H1 (cell line): Measurements from ENCODE around the gene TMEM212. TPM values are rescaled to one million over a fixed set of nuclear protein-coding genes. Genes with fewer than 3 reads are reported as not detected.

Experiments used
- CTCF ChIA-PET: fragments of 300-600 bp; sonication (Branson Sonifier 250); formaldehyde crosslinking; loops from one replicate; lab custom pipeline; 2021; ENCODE audit not compliant: partially characterized antibody; lab: Charles Lee
- POLR2A ChIA-PET: fragments of 300-600 bp; sonication (Branson Sonifier 250); formaldehyde crosslinking; loops from one replicate; lab custom pipeline; 2021; ENCODE audit warnings: inconsistent platforms; ENCODE audit not compliant: partially characterized antibody; lab: Charles Lee
- DNase-seq, 2 experiments: peaks; one replicate each; pipeline versions ENCODE4 v3.0.0 to v3.0.0-alpha.2; 2010 to 2022; ENCODE audit warnings: low spot score in 2 of 2, low read depth in 1 of 2, mixed read lengths in 1 of 2
- FAIRE-seq: peaks from 2 replicates; lab custom pipeline; 2011; peaks lifted over from hg19 to GRCh38; lab: Jason Lieb, UNC
- H2AFZ ChIP-seq: 2 replicates; pipeline ENCODE4 v1.8.1; 2012; ENCODE audit warnings: low read length, inconsistent platforms
- H2AK5ac ChIP-seq: 2 replicates; pipeline ENCODE4 v1.6.1; 2013; ENCODE audit warnings: low read depth, low read length
- H2BK120ac ChIP-seq: replicated peaks from 2 replicates; pipeline ENCODE3; 2013; ENCODE audit warnings: low read depth, low read length, inconsistent platforms
- H2BK12ac ChIP-seq: 2 replicates; pipeline ENCODE4 v1.6.1; 2013; ENCODE audit warnings: low read depth, low read length
- H2BK15ac ChIP-seq: 2 replicates; pipeline ENCODE4 v1.6.1; 2013; ENCODE audit warnings: low read length
- H2BK20ac ChIP-seq: 2 replicates; pipeline ENCODE4 v1.6.1; 2013; ENCODE audit warnings: low read length
- H2BK5ac ChIP-seq: 2 replicates; pipeline ENCODE4 v1.6.1; 2013; ENCODE audit warnings: low read depth, low read length
- H3K14ac ChIP-seq: 2 replicates; pipeline ENCODE4 v1.6.1; 2013; ENCODE audit warnings: inconsistent platforms; ENCODE audit not compliant: insufficient read length
- H3K18ac ChIP-seq: 2 replicates; pipeline ENCODE4 v1.6.1; 2013; ENCODE audit warnings: low read length; ENCODE audit errors: extremely low read depth
- H3K23ac ChIP-seq: 2 replicates; pipeline ENCODE4 v1.6.1; 2013; ENCODE audit warnings: inconsistent platforms; ENCODE audit not compliant: insufficient read length
- H3K23me2 ChIP-seq: 2 replicates; pipeline ENCODE4 v1.6.1; 2013; ENCODE audit warnings: low read depth, low read length
- H3K27ac ChIP-seq: 2 replicates; pipeline ENCODE4 v1.6.1; 2011; ENCODE audit warnings: low read depth, low read length, inconsistent platforms
- H3K27me3 ChIP-seq, 4 experiments: replicated peaks in 1 of 4; 1 replicate in 1 of 4; 2 replicates in 3 of 4; pipeline versions ENCODE4 v1.6.1 to v1.8.1; 2011 to 2013; ENCODE audit warnings: low read length in 3 of 4, mild to moderate bottlenecking in 3 of 4, inconsistent platforms in 2 of 4, mixed read lengths in 2 of 4, moderate library complexity in 1 of 4; ENCODE audit not compliant: control insufficient read depth in 3 of 4, insufficient read depth in 3 of 4; ENCODE audit errors: extremely low read depth in 1 of 4
- H3K36me3 ChIP-seq, 4 experiments: 2 replicates each; pipeline versions ENCODE4 v1.6.1 to v1.8.1; 2011 to 2013; ENCODE audit warnings: mild to moderate bottlenecking in 4 of 4, low read length in 3 of 4, moderate library complexity in 2 of 4, control low read depth in 1 of 4, inconsistent platforms in 1 of 4; ENCODE audit not compliant: insufficient read depth in 4 of 4, control insufficient read depth in 2 of 4
- H3K4ac ChIP-seq: replicated peaks from 2 replicates; pipeline ENCODE3; 2013; ENCODE audit warnings: low read length, low read depth, mixed read lengths, inconsistent platforms; ENCODE audit not compliant: insufficient read length
- H3K4me1 ChIP-seq, 4 experiments: replicated peaks in 1 of 4; 1 replicate in 1 of 4; 2 replicates in 3 of 4; pipeline versions ENCODE4 v1.6.1 to v1.8.1; 2011 to 2013; ENCODE audit warnings: low read length in 3 of 4, inconsistent platforms in 2 of 4, mixed read lengths in 1 of 4; ENCODE audit not compliant: insufficient read depth in 4 of 4, control insufficient read depth in 3 of 4
- H3K4me2 ChIP-seq, 2 experiments: 2 replicates each; pipeline versions ENCODE4 v1.6.1 to v1.8.1; 2011 to 2013; ENCODE audit warnings: low read depth in 2 of 2, low read length in 2 of 2, control low read depth in 1 of 2, inconsistent platforms in 1 of 2, mild to moderate bottlenecking in 1 of 2; ENCODE audit not compliant: insufficient read depth in 1 of 2
- H3K4me3 ChIP-seq, 4 experiments: fragments of 200-600, 300-600 bp in 1 of 4; sonication (generic), shearing (Covaris generic), sonication (Bioruptor Twin) in 1 of 4; 2 replicates each; pipeline versions ENCODE4 v1.5.1 to v1.8.1; 2011 to 2016; ENCODE audit warnings: low read length in 4 of 4, low read depth in 3 of 4, control low read depth in 2 of 4, inconsistent platforms in 2 of 4, mild to moderate bottlenecking in 2 of 4, mixed read lengths in 1 of 4, moderate library complexity in 1 of 4; ENCODE audit not compliant: insufficient read depth in 2 of 4; ENCODE audit errors: extremely low read depth in 1 of 4
- H3K56ac ChIP-seq: replicated peaks from 2 replicates; pipeline ENCODE3; 2013; ENCODE audit warnings: low read depth, mild to moderate bottlenecking, mixed read lengths, low read length, inconsistent platforms; ENCODE audit not compliant: insufficient read length
- H3K79me1 ChIP-seq: 2 replicates; pipeline ENCODE4 v1.6.1; 2013; ENCODE audit warnings: low read depth, low read length, control low read depth
- H3K79me2 ChIP-seq, 2 experiments: 2 replicates each; pipeline versions ENCODE4 v1.6.1 to v1.8.1; 2012 to 2013; ENCODE audit warnings: low read length in 2 of 2, mild to moderate bottlenecking in 2 of 2, inconsistent platforms in 1 of 2; ENCODE audit not compliant: insufficient read depth in 2 of 2, control insufficient read depth in 1 of 2
- H3K9ac ChIP-seq, 4 experiments: replicated peaks in 1 of 4; 1 replicate in 1 of 4; 2 replicates in 3 of 4; pipeline versions ENCODE4 v1.6.1 to v1.8.1; 2011 to 2013; ENCODE audit warnings: low read depth in 3 of 4, low read length in 3 of 4, control low read depth in 2 of 4, mild to moderate bottlenecking in 2 of 4, moderate library complexity in 2 of 4, inconsistent platforms in 1 of 4; ENCODE audit errors: extremely low read depth in 1 of 4
- H3K9me3 ChIP-seq, 2 experiments: 2 replicates each; pipeline versions ENCODE4 v1.6.1 to v1.8.1; 2012 to 2013; ENCODE audit warnings: mild to moderate bottlenecking in 2 of 2, moderate library complexity in 2 of 2, control low read depth in 1 of 2, inconsistent platforms in 1 of 2, low read depth in 1 of 2, low read length in 1 of 2, mixed read lengths in 1 of 2; ENCODE audit not compliant: insufficient read depth in 2 of 2
- H4K20me1 ChIP-seq, 2 experiments: replicated peaks in 1 of 2; 2 replicates each; pipeline versions ENCODE3 to v1.8.1; 2011 to 2013; ENCODE audit warnings: inconsistent platforms in 2 of 2, low read length in 2 of 2, mild to moderate bottlenecking in 1 of 2; ENCODE audit not compliant: insufficient read depth in 2 of 2, control insufficient read depth in 1 of 2
- H4K5ac ChIP-seq: 2 replicates; pipeline ENCODE4 v1.6.1; 2013; ENCODE audit warnings: low read length, low read depth, mixed read lengths, inconsistent platforms; ENCODE audit not compliant: insufficient read length
- H4K8ac ChIP-seq: 2 replicates; pipeline ENCODE4 v1.8.0; 2013; ENCODE audit warnings: mild to moderate bottlenecking, moderate library complexity, low read length, inconsistent platforms; ENCODE audit not compliant: insufficient read depth; ENCODE audit errors: extremely low read depth
- H4K91ac ChIP-seq: replicated peaks from 2 replicates; pipeline ENCODE3; 2013; ENCODE audit warnings: low read length, mixed read lengths, inconsistent platforms; ENCODE audit not compliant: insufficient read length
- BACH1 ChIP-seq: IDR thresholded peaks from 2 replicates; pipeline ENCODE4 v1.6.1; 2012; ENCODE audit warnings: low read length, improper control_type of control experiment
- CBX8 ChIP-seq: fragments of 300-800, 300-1000 bp; sonication (generic); IDR thresholded peaks from 2 replicates; pipeline ENCODE4 v1.7.1; 2016; ENCODE audit warnings: low read depth, low read length, borderline replicate concordance
- CEBPB ChIP-seq: IDR thresholded peaks from 2 replicates; pipeline ENCODE4 v1.6.1; 2012; ENCODE audit warnings: low read depth, low read length
- HDAC2 ChIP-seq, 2 experiments: fragments of 300-600 bp in 1 of 2; sonication (generic) in 1 of 2; IDR thresholded peaks; 2 replicates each; pipeline ENCODE4 v1.6.1; 2011 to 2012; ENCODE audit warnings: low read depth in 2 of 2, low read length in 2 of 2, mild to moderate bottlenecking in 2 of 2, moderate library complexity in 2 of 2, borderline replicate concordance in 1 of 2, inconsistent platforms in 1 of 2
- JUND ChIP-seq: IDR thresholded peaks from 2 replicates; pipeline ENCODE4 v1.6.1; 2011; ENCODE audit warnings: mild to moderate bottlenecking, improper control_type of control experiment, low read length
- MAFK ChIP-seq: IDR thresholded peaks from 2 replicates; pipeline ENCODE4 v1.6.1; 2012; ENCODE audit warnings: low read depth, mild to moderate bottlenecking, improper control_type of control experiment, low read length
- NRF1 ChIP-seq: IDR thresholded peaks from 2 replicates; pipeline ENCODE4 v1.6.1; 2011; ENCODE audit warnings: mild to moderate bottlenecking, low read depth, low read length, improper control_type of control experiment
- RBBP5 ChIP-seq: IDR thresholded peaks from 2 replicates; pipeline ENCODE4 v1.7.1; 2012; ENCODE audit warnings: low read depth, mild to moderate bottlenecking, inconsistent platforms, low read length, moderate library complexity, borderline replicate concordance
- RNF2 ChIP-seq: fragments of 200-900, 300-1000 bp; sonication (generic); IDR thresholded peaks from 2 replicates; pipeline ENCODE4 v1.7.1; 2016; ENCODE audit warnings: borderline replicate concordance, low read depth, mild to moderate bottlenecking, antibody characterized with exemption, low read length; ENCODE audit not compliant: poor library complexity, severe bottlenecking; ENCODE audit errors: missing control alignments
- SIRT6 ChIP-seq: IDR thresholded peaks from one replicate; pipeline ENCODE4 v1.7.1; 2012; ENCODE audit warnings: low read length, inconsistent platforms
- SP4 ChIP-seq: IDR thresholded peaks from 2 replicates; pipeline ENCODE4 v1.6.1; 2012; ENCODE audit warnings: low read length, inconsistent platforms
- SRF ChIP-seq: IDR thresholded peaks from 2 replicates; pipeline ENCODE4 v1.6.1; 2011; ENCODE audit warnings: mild to moderate bottlenecking, low read depth, low read length, moderate library complexity
- TAF7 ChIP-seq: optimal IDR thresholded peaks from 2 replicates; pipeline ENCODE3; 2011; ENCODE audit warnings: low read depth, mild to moderate bottlenecking, inconsistent platforms, low read length, moderate library complexity, borderline replicate concordance
- WGBS, 2 experiments: shearing (Covaris generic) in 1 of 2; methylation state at CpG; one replicate each; pipeline versions ENCODE4 v1.1.6 to v1.1.7; 2013 to 2015; ENCODE audit warnings: low lambda C conversion rate in 2 of 2, mixed read lengths in 2 of 2, inconsistent platforms in 1 of 2, low coverage in 1 of 2, missing lambda C conversion rate in 1 of 2; ENCODE audit not compliant: insufficient replicate concordance in 2 of 2, insufficient coverage in 1 of 2, insufficient read length in 1 of 2; ENCODE audit errors: extremely low coverage in 1 of 2, missing lambda C conversion rate in 1 of 2; 5-methylcytosine and 5-hydroxymethylcytosine counted together
- polyA plus RNA-seq, 7 experiments: library from polyadenylated mRNA; depleted of rRNA in 3 of 7; stranded (reverse) in 5 of 7; unstranded in 2 of 7; fragments of >200 nt in 5 of 7; fragments of 200-250 nt in 2 of 7; gene quantifications; 1 replicate in 5 of 7; 2 replicates in 1 of 7; 4 replicates in 1 of 7; pipeline versions ENCODE4 v1.2.1 to v1.2.3, GENCODE V29; 2011 to 2013; ENCODE audit warnings: missing spikeins in 2 of 7, mixed read lengths in 2 of 7
- total RNA-seq: library from RNA; stranded (reverse); fragmentation: NEBNext Ultra II Directional; extraction: Animal tissue kit (Norgen Biotek cat#: 25700); gene quantifications from 2 replicates; pipeline ENCODE4 v1.2.1, GENCODE V29; 2021
- TF ChIP-seq, protein P1 (sequence below): IDR thresholded peaks from 2 replicates; pipeline ENCODE4 v1.6.1; 2011; ENCODE audit warnings: low read length, improper control_type of control experiment

Gene TMEM212
- total and polyA plus RNA-seq, 2 of the 8 experiments (the other 6 are each of a cell fraction or from before 2014, with no cell fraction given) = not detected

DNA sequence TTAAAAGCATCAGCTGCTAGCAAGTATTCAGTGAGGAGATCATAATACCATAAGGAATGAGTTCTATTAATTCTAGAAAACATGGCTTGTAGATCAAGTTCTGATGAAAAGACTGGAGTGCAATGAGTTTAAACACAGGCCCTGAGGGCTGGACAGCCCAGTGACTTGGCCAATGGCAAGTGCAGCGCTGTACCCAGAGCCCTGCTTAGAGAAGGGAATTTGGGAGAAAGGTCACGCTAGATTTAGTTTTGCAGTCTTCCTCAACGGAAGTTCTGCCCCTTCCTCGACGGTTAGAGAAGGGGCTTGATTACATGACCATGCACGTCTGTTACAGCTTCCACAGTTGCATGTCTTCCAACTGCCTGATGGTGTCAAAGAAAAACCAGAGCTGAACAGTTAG is 4.0 kb downstream of the TMEM212 start:
- Histone ChIP-seq H3K4me1 (no peaks in the 10 kb centered on the region; a peak in 1 of 7 replicates), H3K4me3 (no peak overlapping the region), H3K18ac (no peak overlapping the region), H3K36me3 (no peaks in the 10 kb centered on the region), H3K79me1 (no peaks in the 10 kb centered on the region), H2BK5ac (no peak overlapping the region), H4K20me1 (no peaks in the 10 kb centered on the region), H2BK20ac (no peak overlapping the region), H4K8ac (no peak overlapping the region), H3K27ac (no peak overlapping the region), H3K56ac (no peak overlapping the region), H4K91ac (no peak overlapping the region), H2BK12ac (no peak overlapping the region), H3K23me2 (no peaks in the 10 kb centered on the region), H3K23ac (no peak overlapping the region), H3K4me2 (no peak overlapping the region), H3K14ac (no peak overlapping the region), H3K27me3 (no peaks in the 10 kb centered on the region), H3K4ac (no peak overlapping the region), H2BK15ac (no peak overlapping the region), H3K79me2 (no peaks in the 10 kb centered on the region), H2BK120ac (no peak overlapping the region), H3K9me3 (no peaks in the 10 kb centered on the region; a peak in 1 of 4 replicates), H2AK5ac (no peak overlapping the region), H2AFZ (no peak overlapping the region), H4K5ac (no peak overlapping the region), H3K9ac (no peak overlapping the region)
- DNase-seq (no peak), FAIRE-seq (no peak)
- POLR2A ChIA-PET = no interaction called here
- WGBS, 2 experiments = 91% methylated on average over 6 of the region's 6 CpGs; no CpG with 5 or more reads in 1 of the 2 experiments
- CTCF ChIA-PET = no interaction called here
- no peak for TF ChIP-seq RBBP5
- no peak for TF ChIP-seq RNF2
- no peak for TF ChIP-seq CBX8
- TF ChIP-seq TAF7 = no peak
- TF ChIP-seq JUND = no peak
- no peak for TF ChIP-seq HDAC2 (IDR thresholded peaks at IDR 0.05; ENCODE audit: borderline replicate concordance in 1 of 2, low read depth in 2 of 2, low read length in 2 of 2)
- no peak for TF ChIP-seq CEBPB
- TF ChIP-seq SIRT6 = no peak
- TF ChIP-seq NRF1 = no peak
- no peak for TF ChIP-seq MAFK
- TF ChIP-seq BACH1 = no peak
- TF ChIP-seq, protein P1, sequence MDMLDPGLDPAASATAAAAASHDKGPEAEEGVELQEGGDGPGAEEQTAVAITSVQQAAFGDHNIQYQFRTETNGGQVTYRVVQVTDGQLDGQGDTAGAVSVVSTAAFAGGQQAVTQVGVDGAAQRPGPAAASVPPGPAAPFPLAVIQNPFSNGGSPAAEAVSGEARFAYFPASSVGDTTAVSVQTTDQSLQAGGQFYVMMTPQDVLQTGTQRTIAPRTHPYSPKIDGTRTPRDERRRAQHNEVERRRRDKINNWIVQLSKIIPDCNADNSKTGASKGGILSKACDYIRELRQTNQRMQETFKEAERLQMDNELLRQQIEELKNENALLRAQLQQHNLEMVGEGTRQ = no peak
- no peak for TF ChIP-seq SRF
- TF ChIP-seq SP4 = no peak
